ENCODE data around the gene PRR12.

DNA sequence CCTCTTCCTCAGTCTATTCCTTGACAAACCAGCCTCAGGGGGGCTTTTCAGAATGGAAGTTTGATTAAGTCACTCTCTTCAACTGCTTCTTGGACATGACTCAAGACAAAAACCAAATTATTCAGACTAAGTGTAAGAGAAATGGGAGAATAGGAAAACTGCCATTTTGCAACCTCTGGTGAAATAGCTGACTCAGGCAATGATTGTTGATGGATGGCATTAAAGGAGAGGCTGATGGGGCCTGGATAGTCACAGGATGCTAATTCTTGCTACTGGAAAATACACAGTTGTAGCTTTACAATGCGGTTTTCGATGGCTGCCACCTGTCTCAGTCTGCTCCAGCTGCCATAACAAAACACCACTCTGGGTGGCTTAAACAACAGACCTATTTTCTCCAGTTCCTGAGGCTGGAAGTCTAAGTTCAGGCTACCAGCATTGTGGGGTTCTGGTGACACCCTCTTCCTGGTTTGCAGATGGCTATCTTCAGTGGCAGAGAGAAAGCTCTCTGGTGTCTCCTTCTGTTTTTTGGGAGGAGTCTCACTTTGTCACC is 16.7 kb upstream of the PRR12 start:
- TF ChIP-seq ZNF274 (IDR thresholded peaks at IDR 0.05; ENCODE audit: low read depth, low read length) (no peak), SUZ12 (IDR thresholded peaks at IDR 0.05; ENCODE audit: extremely low read depth, insufficient read depth, insufficient read length) (no peak)

All from NT2/D1 (cell line).